ENCODE results near the gene OR1S2. TPM values are rescaled to one million over a fixed set of nuclear protein-coding genes. Genes with fewer than 3 reads are reported as not detected.

Gene OR1S2
- total RNA-seq, 2 experiments from 2014 or later = not detected

DNA sequence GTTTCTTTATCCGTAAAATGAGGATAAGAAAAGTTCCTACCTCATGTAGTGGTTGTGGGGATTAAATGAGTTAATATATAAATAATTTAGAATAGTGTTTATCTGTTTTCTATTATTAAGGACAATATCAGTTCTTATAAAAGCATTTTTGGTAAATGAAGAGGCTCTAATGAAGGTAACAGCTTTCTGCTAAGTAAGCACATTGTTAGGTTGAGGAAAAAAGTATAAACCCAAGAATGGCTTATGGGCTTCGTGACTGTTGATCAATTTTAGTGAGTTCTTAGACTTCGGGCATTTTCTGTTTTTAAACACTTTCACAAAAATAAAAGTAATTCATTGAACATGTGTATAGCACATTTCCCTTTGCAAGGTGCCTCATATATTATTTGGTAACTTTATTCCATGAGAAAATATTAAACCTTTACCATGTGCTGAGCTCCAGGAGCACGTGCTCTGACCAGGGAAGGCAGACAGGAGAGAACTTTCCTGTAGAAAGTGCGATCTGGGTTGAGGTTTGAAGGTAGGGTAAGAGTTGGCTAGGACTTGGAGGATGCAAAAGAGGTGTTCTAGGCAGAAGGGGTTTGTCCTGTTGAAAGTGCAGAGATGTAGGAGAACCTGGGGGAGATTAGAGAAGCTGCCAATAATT lies 26.4 kb downstream of the OR1S2 start:
- no peaks in the 10 kb centered on the region for H3K4me1 Mint-ChIP-seq
- H3K36me3 Mint-ChIP-seq (ENCODE audit: low read depth) = no peaks in the 10 kb centered on the region
- H3K27me3 Mint-ChIP-seq = peaks cover 2% of the 10 kb centered on the region
- no peaks in the 10 kb centered on the region for H3K9me3 Mint-ChIP-seq
- no peak for DNase-seq
- no peak overlapping the region for H3K4me3 Mint-ChIP-seq
- POLR2A ChIA-PET = no interaction called here
- H3K27ac Mint-ChIP-seq = no peak overlapping the region
- CTCF ChIA-PET = no interaction called here

DNA sequence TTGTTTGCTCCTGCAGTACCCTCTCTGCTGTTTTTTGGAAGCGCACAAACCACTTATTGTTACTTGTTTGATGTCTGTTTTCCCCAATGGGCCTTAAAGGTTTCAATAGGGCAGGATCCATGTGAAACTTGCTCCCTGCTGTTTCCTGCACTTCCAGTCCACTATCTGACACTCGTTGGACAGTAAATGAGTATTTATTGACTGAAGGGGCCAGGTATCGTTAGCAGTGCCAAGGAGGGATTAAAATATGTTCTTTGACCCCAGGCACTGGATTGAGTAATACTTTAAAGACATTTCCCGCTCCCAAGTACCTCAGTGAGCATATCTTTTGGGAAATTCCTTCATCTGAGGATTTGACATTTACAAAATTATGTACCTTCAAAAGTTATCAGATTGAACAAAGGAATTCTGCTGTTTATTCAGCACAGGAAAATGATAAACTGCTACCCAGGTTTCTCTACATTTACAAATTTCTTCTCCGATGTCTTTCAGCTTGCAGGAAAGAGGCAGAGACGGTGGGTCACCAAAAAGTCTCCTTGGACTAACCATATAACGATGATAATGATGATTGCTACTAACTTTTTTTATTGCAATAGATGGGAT lies 38.3 kb downstream of the OR1S2 start:
- Mint-ChIP-seq H3K27me3 (no peaks in the 10 kb centered on the region), H3K27ac (no peak overlapping the region), H3K4me1 (no peaks in the 10 kb centered on the region), H3K36me3 (ENCODE audit: low read depth) (no peaks in the 10 kb centered on the region), H3K9me3 (no peaks in the 10 kb centered on the region), H3K4me3 (no peak overlapping the region)
- POLR2A ChIA-PET = no interaction called here
- DNase-seq = no peak
- CTCF ChIA-PET = no interaction called here

DNA sequence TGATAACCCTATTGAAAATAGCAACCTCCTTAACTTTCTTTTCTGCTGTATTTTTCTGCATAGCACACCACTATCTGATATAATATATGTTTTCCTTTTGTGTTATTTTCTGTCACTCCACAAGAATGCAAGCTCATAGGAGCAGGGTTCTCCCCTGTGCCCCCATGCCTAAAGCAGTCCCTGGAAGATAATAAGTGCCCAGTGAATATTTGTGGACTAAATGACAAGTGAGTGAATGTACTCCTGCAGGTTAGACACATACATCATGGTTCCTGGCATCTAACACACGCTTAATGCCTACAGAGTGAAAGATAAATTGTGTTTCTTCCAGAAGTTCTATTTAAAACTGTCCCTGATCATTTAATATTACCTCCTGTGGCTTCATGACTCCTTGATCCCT lies 39.0 kb downstream of the OR1S2 start:
- ChIA-PET POLR2A (no interaction called here), CTCF (no interaction called here)
- H3K27me3 Mint-ChIP-seq = no peaks in the 10 kb centered on the region
- H3K4me1 Mint-ChIP-seq = no peaks in the 10 kb centered on the region
- H3K27ac Mint-ChIP-seq = no peak overlapping the region
- H3K9me3 Mint-ChIP-seq = no peaks in the 10 kb centered on the region
- H3K36me3 Mint-ChIP-seq (ENCODE audit: low read depth) = no peaks in the 10 kb centered on the region
- no peak overlapping the region for H3K4me3 Mint-ChIP-seq
- DNase-seq = no peak

DNA sequence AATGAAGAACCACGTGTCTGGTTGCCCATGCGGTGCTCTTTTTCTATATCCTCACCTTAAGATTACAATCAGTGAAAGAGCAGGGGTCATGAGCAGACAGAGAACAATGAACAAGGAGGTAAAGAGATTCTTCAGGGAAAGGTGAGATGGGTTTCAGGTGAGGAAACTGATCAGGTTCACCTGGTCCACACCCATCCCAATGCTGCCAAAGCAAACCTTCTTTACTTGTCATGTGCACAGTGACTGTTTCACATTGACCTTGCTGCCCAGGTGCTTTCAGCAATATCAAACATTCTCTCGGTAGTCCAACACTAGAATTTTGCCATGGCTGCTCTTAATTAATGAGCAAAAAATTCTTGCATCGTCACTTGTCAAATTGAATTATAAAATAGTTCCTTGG lies 39.6 kb downstream of the OR1S2 start:
- ChIA-PET POLR2A (no interaction called here), CTCF (no interaction called here)
- no peak overlapping the region for H3K4me3 Mint-ChIP-seq
- no peaks in the 10 kb centered on the region for H3K36me3 Mint-ChIP-seq (ENCODE audit: low read depth)
- DNase-seq = no peak
- H3K27me3 Mint-ChIP-seq = no peaks in the 10 kb centered on the region
- no peak overlapping the region for H3K27ac Mint-ChIP-seq
- H3K4me1 Mint-ChIP-seq = no peaks in the 10 kb centered on the region
- H3K9me3 Mint-ChIP-seq = no peaks in the 10 kb centered on the region

Other genes with a start within 250 kb of the OR1S2 start
- not detected for gene OR9Q1, start 180.3 kb downstream of the OR1S2 start, total RNA-seq
- gene OR6Q1, start 173.2 kb downstream of the OR1S2 start, total RNA-seq = not detected
- not detected for gene OR9I1, start 78.6 kb downstream of the OR1S2 start, total RNA-seq
- gene OR9Q2, start 15.1 kb downstream of the OR1S2 start, total RNA-seq = not detected
- gene OR1S1, start 8.6 kb upstream of the OR1S2 start, total RNA-seq = not detected
- gene OR10Q1, start 24.8 kb upstream of the OR1S2 start, total RNA-seq = not detected
- not detected for gene OR10W1, start 64.1 kb upstream of the OR1S2 start, total RNA-seq
- not detected for gene OR5B17, start 154.9 kb upstream of the OR1S2 start, total RNA-seq
- gene OR5B3, start 202.7 kb upstream of the OR1S2 start, total RNA-seq = not detected
- gene OR5B2, start 224.0 kb upstream of the OR1S2 start, total RNA-seq = not detected
- gene OR5B12, start 238.1 kb upstream of the OR1S2 start, total RNA-seq = not detected